GM18526 (cell line): ENCODE results near the gene GEMIN5.

Experiments
- POLR2A ChIP-seq: IDR thresholded peaks from 3 replicates; pipeline ENCODE4 v1.6.1; 2011; ENCODE audit not compliant: insufficient read length; ENCODE audit errors: extremely low read depth

GEMIN5 gene

DNA sequence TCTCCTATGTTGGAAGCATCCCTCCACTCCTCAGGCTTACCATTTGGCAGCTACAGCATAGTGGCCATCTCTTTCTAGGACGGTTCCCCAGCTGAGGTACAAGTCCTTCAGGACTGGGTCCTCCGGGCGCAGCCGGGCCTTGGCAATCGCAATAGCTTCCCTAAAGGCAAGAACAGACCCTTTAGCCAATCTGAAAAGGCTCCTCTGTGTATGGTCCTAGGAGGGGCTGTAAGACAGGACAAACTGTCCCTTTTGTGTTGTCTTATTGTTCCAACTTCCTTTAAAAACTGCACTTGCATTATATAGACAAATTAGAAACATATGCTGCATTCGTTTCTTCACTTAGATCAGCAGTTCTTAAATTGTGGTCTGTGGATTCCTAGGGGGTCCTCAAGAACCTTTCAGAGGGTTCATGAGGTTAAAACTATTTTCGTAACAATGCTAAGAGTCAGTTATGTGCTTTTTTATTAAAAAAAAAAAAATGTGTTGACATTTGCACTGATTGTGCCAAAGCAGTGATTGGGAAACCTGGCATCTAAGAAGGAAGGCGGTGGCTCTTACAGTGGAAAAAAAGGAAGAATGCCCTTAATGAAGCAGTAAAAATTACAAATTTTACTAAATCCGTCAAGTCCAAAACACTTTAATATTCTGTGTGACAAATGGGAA is 38.7 kb downstream of the GEMIN5 start:
- no peak for TF ChIP-seq POLR2A

DNA sequence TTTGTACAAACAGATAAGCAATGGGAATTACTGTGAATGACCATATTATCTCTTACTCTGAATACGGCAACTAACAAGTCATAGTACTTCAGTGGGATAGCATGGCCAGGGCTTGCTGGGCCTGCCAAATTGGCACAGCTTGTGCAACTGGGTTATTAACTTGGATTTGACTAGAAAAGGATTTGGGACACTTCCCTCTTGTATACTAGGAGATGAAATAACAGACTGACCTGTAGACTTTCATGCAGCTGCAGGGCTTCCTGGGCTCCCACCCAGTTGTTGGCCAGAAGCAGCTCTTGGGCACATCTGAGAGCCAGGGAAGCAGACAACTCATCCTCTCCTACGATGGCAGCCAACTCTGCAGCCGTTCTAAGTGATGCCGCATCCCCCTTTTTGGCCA is 39.8 kb downstream of the GEMIN5 start:
- TF ChIP-seq POLR2A, result no peak

DNA sequence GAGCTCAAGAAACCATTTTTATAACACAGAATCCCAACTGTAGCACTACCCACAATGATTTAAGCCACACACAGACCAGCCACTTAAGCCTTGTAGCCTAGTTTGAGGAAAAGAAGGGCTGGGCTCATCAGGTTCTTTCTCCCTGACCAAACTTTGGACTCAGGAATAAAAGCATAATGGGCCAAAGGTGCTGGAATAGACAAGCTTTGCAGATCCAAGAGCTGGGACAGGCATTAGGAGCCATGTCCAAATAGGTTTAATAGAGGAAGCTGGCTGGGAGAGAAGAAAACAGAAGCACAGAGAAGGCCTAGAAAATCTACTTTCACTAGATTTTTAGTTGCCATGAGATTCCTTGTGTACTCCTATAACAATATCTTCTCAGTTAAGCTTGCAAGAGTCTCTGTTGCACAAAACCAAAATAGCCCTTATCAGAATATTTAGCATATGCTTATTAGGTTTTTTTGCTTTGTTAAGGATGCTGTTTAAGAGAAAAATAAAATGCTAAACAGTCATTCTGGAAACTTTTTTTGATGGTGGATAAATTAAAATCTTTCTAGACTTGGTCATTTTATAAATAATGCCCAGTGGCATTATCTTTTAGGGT is 41.3 kb downstream of the GEMIN5 start:
- no peak for TF ChIP-seq POLR2A

DNA sequence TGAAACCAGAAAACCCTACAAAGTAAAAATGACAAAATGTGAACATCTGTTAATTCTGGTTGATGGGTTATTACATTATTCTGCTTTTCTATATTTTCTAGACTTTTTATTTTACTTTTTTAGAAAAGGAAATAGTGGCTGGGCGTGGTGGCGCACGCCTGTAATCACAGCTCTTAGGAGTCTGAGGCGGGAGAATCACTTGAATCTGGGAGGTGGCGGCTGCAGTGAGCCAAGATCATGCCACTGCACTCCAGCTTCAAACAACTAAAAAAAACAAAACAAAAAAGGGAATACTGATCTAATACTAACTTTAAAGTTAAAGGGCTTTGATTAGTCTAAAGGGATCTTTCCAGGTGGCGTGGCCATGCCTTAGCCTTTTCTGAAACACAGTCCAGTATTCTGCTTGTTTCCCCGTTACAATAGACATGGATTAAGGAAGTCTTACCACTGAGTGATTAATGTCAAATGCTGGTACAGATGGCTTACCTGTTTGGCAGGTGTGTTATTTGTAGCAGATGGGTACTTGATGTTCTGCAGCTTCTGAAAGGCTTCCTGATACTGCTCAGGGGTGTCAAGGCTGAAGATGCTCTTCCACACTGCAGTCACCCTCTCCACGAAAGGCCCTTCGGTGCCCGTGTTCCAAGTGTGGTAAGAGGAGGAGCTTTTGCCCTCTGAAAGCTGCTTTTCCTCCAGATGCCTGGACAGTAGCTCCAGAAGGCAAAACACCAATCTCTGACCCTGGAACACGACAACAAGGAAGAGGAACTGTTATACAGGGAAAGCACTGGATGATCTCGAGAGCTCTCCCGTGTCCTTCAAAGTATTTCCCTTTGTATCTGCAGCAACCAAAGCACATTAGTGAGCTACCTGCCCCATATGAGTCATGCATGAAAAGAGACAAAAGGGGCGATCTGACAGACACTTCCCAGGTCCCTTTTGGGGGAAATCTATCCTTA is 42.1 kb downstream of the GEMIN5 start:
- TF ChIP-seq POLR2A, result no peak

DNA sequence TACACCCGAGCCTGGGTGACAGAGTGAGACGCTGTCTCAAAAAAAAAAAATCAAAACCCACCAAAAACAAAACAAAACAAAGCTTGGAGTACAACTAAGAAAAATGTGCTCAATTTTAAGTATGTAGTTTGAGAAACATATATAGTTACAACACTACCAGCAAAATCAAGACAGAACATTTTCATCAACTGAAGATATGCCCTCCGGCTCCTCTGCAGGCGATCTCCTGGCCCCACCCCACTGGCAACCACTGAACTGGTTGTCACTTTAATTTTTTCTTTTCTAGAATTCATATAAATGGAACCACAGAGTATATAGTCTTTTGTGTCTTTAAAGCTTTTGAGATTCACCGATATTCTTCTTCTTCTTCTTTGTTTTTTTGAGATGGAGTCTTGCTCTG is 44.6 kb downstream of the GEMIN5 start:
- no peak for TF ChIP-seq POLR2A

DNA sequence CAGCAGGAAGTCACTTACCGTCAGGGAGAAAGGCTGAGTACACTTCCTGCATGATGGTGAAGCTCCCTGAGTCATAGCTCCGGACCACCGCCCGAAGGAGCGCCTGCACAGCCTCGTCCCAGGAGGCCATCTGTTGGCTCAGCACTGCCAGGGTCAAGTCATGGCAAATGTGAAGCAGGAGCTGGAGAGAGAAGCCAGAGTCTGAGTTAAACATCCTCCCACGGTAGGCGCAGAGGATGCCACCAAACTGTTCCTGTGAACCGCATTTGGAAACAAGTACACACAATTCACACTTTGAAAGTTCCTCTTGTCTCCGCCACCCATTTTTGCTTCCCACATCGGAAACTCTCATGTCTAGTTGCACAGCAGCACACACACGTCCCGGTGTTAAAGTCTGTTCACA is 45.6 kb downstream of the GEMIN5 start:
- no peak for TF ChIP-seq POLR2A

DNA sequence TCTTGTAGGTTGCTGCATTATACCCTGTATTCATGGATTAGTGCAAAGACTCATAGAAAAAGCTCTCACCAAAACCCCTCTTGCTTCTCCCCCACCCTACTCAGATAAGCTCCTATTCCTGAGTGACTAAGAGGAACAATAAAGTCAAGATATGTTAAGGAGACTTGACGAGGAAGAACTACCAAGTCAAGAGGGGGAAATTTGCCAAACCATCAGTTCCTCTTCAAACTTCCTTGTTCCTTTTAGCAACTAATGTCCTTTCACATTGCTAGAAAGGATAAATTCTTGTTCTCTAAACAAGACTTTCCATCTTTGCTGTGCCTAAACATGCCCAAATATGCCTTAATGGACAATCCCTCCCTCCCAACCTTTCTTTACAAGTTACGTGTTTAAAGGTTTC is 52.6 kb downstream of the GEMIN5 start:
- TF ChIP-seq POLR2A, result no peak

DNA sequence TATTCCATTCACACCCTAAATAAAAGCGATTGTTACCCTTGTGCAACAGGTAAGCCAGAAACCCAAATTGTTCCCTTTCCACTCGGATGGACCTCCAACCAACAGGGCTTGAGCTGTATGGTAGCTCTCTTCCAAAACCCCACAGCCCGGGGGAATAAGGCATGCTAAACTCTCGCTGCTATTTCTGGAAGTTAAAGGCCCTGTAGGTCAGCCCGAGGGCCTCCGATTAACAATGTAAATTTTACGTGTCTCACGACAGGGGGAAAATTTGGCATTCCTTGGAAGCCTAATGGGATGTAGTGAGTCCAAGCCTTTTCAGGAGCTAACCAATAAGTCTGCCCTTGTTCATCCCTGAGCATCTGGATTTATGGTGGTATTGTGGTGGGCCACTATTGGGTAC is 53.6 kb downstream of the GEMIN5 start:
- no peak for TF ChIP-seq POLR2A

DNA sequence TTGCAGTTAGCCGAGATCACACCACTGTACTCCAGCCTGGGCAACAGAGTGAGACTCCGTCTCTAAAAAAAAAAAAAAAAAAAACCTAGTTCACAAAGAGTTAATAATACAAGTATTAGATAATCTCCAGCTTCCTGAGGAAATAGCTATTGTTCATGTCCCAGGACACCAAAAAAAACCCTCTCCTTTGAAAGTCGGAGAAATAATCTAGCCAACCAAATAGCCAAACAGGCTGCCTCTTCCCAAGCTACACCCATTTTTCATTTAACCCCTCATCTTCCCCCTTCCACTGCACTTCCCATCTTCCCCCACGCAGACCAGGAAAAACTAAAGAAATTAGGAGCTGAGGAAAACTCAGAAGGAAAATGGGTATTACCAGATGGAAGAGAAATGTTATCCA is 56.0 kb downstream of the GEMIN5 start:
- no peak for TF ChIP-seq POLR2A

DNA sequence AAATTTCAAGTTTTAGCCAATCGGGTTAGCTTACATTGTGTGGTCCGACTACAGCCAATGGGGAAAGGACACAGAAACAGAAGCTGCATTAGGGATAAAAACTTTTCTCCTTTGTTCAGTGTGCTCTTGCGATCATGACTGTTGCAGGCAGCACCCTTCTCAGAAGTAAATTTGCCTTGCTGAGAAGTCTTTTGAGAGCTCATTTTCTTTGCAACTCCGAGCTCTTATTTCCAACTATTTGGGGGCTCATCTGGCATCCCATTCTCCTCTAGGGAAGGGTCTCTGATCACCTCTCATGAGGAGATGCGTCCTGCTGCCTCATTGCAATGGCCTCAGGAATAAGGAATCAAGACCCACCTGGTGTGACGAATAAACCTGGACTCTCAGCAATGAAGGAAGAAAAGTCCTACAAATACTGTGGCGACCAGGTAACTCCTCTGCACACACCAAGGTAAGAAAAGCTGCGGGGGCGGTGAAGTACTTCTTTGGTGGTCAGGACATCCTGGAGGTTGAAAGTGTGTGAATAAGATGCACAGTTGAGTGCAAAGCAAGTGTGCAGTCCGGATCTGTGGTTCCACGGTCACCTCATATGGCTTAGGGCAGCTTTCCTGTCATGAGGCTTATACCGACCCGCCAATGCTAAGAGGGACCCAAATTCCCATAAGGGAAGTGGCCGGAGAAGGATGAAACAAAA is 59.2 kb downstream of the GEMIN5 start:
- no peak for TF ChIP-seq POLR2A

DNA sequence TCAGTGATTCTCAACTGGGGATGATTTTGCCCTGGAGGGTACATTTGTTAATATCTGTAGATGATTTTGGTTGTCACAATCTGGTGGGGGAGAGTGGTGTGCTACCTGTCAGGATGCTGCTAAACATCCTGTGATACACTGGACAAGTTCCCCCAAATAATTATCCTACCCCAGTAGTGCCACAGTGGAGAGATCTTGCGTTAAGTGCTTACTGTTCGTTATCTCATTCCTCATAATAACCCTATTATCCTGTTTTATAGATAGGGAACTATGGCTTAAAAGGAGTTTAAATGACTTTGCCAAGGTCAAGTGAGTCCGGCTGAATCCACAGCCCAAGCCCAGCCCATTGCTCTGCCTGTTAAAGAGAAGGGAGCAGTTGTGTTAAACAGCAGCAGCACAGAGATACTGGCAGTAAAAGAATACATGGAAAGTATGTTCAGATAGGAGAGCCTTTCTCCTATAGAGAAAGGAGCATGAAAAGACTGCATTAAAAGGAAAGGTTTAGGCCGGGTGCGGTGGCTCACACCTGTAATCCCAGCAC is 64.2 kb downstream of the GEMIN5 start:
- no peak for TF ChIP-seq POLR2A

DNA sequence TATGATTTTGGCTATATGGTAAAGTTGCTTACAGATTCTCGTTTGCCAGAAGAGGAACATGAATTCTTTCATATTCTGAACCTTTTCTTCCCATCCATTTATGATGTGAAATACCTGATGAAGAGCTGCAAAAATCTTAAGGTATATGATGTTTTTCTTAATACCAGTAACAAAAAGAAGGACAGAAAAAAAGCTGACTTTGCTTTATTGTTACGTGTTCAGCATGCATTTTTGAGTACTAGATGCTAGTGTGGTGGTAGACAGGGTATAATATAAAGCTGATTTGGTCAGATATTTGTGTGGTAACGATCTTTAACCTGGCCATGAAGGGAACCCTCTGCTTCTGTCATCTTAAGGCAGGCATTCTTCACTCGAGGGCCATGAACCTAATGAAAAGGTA is 66.3 kb downstream of the GEMIN5 start:
- no peak for TF ChIP-seq POLR2A

DNA sequence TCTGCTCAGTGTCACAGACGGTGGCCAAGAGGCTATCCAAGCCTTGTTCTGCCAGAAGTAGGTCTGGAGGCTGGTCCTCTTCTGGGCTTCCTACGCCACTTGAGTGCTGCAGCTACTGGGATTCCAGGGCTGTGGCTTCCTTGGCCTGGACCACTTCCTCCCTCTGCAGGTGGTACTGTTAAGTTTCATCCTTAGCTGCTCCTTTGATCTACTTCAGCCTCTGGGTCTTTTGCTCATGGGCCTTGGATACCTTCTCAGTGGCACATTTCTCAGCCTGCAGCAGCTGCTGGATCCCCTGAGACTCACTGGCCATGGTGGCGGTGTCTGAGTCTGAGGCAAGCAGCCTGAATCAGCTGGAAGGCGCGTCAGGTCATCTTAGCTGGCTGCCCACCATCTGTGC is 69.3 kb downstream of the GEMIN5 start:
- no peak for TF ChIP-seq POLR2A

DNA sequence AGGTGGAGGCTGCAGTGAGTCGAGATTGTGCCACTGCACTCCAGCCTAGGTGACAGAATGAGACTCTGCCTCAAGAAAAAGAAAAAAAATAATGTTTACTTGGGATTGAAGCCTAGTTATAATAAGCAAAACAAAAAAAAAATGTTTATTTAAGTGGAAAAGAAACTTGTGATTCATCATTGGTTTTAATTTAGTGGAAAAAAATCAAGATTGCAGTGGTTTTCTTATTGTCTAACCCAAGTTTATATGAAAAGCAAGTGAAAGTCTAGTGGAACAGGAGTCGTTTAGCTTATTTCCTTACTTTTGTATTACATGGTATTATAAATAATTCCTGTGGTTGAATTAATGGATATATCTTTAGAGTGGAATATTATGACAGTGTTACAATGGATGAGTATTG is 71.2 kb downstream of the GEMIN5 start:
- no peak for TF ChIP-seq POLR2A
